HEK293T (cell line): Measurements from ENCODE around the gene MATN1.

Experiments used
- ELF4 ChIP-seq: fragments of 450-650 bp; IDR thresholded peaks from 2 replicates; pipeline ENCODE4 v1.6.1; 2017; ENCODE audit warnings: antibody characterized with exemption
- FOXK2 ChIP-seq: fragments of 450-650 bp; IDR thresholded peaks from 2 replicates; pipeline ENCODE4 v1.6.1; 2016; ENCODE audit warnings: mild to moderate bottlenecking
- FOXM1 ChIP-seq: fragments of 450-650 bp; IDR thresholded peaks from 2 replicates; pipeline ENCODE4 v1.6.1; 2017; ENCODE audit warnings: mild to moderate bottlenecking, borderline replicate concordance
- SP1 ChIP-seq: fragments of 450-650 bp; IDR thresholded peaks from 2 replicates; pipeline ENCODE4 v1.6.1; 2017
- SUZ12 ChIP-seq: fragments of 450-650 bp; IDR thresholded peaks from 2 replicates; pipeline ENCODE4 v1.6.1; 2016; ENCODE audit warnings: mild to moderate bottlenecking
- TF ChIP-seq, protein P1 (sequence below): fragments of 450-650 bp; IDR thresholded peaks from 2 replicates; pipeline ENCODE4 v1.6.1; 2016

DNA sequence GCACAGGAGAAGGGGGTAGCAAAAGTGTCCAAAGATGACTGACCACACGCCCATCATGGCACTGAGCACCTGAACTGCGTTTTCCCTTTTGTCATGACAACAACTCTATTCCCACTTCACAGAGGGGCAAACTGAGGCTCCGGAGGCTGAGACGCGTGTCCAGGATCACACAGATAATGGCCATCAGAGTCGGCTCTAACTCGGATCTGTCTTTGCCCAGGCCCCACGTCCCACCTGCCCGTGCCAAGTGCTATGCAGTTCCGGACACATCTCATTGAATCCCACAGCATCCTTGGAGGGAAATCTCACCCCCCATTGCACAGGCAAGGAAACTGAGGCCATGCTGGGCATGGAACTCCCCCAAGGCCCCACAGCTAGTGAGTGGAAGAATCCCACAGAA, 62.1 kb downstream of the MATN1 start:
- no peak for TF ChIP-seq FOXM1
- TF ChIP-seq SUZ12, result no peak
- TF ChIP-seq ELF4, result no peak
- TF ChIP-seq SP1, result no peak
- TF ChIP-seq FOXK2, result no peak
- TF ChIP-seq, protein P1, sequence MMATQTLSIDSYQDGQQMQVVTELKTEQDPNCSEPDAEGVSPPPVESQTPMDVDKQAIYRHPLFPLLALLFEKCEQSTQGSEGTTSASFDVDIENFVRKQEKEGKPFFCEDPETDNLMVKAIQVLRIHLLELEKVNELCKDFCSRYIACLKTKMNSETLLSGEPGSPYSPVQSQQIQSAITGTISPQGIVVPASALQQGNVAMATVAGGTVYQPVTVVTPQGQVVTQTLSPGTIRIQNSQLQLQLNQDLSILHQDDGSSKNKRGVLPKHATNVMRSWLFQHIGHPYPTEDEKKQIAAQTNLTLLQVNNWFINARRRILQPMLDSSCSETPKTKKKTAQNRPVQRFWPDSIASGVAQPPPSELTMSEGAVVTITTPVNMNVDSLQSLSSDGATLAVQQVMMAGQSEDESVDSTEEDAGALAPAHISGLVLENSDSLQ, result no peak
